Hepatocyte (in vitro differentiated cells): ENCODE measurements around the gene PHACTR1. TPM values are rescaled to one million over a fixed set of nuclear protein-coding genes. Genes with fewer than 3 reads are reported as not detected.

Experiments used
- DNase-seq: peaks from one replicate; pipeline ENCODE4 v3.0.0-alpha.2; 2016; ENCODE audit warnings: low spot score
- H2AFZ ChIP-seq: fragments of 200-600 bp; sonication (generic); 2 replicates; pipeline ENCODE4 v1.6.0; 2016; ENCODE audit warnings: antibody characterized with exemption, mild to moderate bottlenecking
- H3K27ac ChIP-seq: fragments of 200-600 bp; sonication (generic); 2 replicates; pipeline ENCODE4 v1.5.1; 2016; ENCODE audit warnings: mild to moderate bottlenecking
- H3K27me3 ChIP-seq: fragments of 200-600 bp; sonication (generic); 2 replicates; pipeline ENCODE4 v1.6.1; 2016
- H3K36me3 ChIP-seq: fragments of 200-600 bp; sonication (generic); replicated peaks from 2 replicates; pipeline ENCODE4 v1.5.1; 2016; ENCODE audit warnings: low read depth; ENCODE audit not compliant: insufficient read depth
- H3K4me1 ChIP-seq: fragments of 200-600 bp; sonication (generic); 2 replicates; pipeline ENCODE4 v1.5.1; 2016; ENCODE audit warnings: mild to moderate bottlenecking, moderate library complexity; ENCODE audit not compliant: insufficient read depth
- H3K4me2 ChIP-seq: fragments of 200-600 bp; sonication (generic); 2 replicates; pipeline ENCODE4 v1.6.0; 2016
- H3K4me3 ChIP-seq: fragments of 200-600 bp; sonication (generic); 2 replicates; pipeline ENCODE4 v1.5.1; 2016; ENCODE audit warnings: mild to moderate bottlenecking
- H3K79me2 ChIP-seq: fragments of 200-600 bp; sonication (generic); 2 replicates; pipeline ENCODE4 v1.6.0; 2017; ENCODE audit warnings: mild to moderate bottlenecking
- H3K9me2 ChIP-seq: fragments of 200-600 bp; sonication (generic); replicated peaks from 2 replicates; pipeline ENCODE4 v1.6.0; 2017; ENCODE audit warnings: mild to moderate bottlenecking; ENCODE audit not compliant: insufficient read depth
- H3K9me3 ChIP-seq: fragments of 200-600 bp; sonication (generic); 2 replicates; pipeline ENCODE4 v1.5.1; 2016; ENCODE audit warnings: low read depth, mild to moderate bottlenecking
- H4K20me1 ChIP-seq: fragments of 200-600 bp; sonication (generic); 2 replicates; pipeline ENCODE4 v1.6.0; 2016; ENCODE audit warnings: mild to moderate bottlenecking; ENCODE audit not compliant: insufficient read depth, poor library complexity, severe bottlenecking
- CTCF ChIP-seq: fragments of 200-600 bp; sonication (generic); IDR thresholded peaks from 2 replicates; pipeline ENCODE4 v1.5.1; 2016; ENCODE audit warnings: antibody characterized with exemption, mild to moderate bottlenecking; ENCODE audit not compliant: poor library complexity
- EZH2 ChIP-seq: fragments of 200-600 bp; sonication (generic); IDR thresholded peaks from 2 replicates; pipeline ENCODE4 v1.6.1; 2016; ENCODE audit warnings: antibody characterized with exemption, mild to moderate bottlenecking, borderline replicate concordance
- EZH2phosphoT487 ChIP-seq: fragments of 200-600 bp; sonication (generic); IDR thresholded peaks from one replicate; pipeline ENCODE4 v1.6.1; 2018; ENCODE audit warnings: antibody characterized with exemption, mild to moderate bottlenecking, low read depth, moderate library complexity; ENCODE audit not compliant: unreplicated experiment, severe bottlenecking
- WGBS: methylation state at CpG from one replicate; pipeline ENCODE4 v1.1.6; 2016; ENCODE audit warnings: low lambda C conversion rate; ENCODE audit errors: missing lambda C conversion rate; 5-methylcytosine and 5-hydroxymethylcytosine counted together
- polyA plus RNA-seq: library from polyadenylated mRNA; unstranded; fragments of >200 nt; fragmentation: Nextera tagmentation; extraction: Ambion mirVana; gene quantifications from 2 replicates; pipeline ENCODE4 v1.2.1, GENCODE V29; 2016
- total RNA-seq: library from RNA; depleted of rRNA; stranded (reverse); fragments of >200 nt; gene quantifications from 2 replicates; pipeline ENCODE4 v1.2.3, GENCODE V29; 2014

The PHACTR1 gene
- total RNA-seq (2.8 and 4.3 TPM in 2 replicates), polyA plus RNA-seq (3.0 and 6.1 TPM in 2 replicates)

GRCh38 chr6:12716298-12716916 is at the start of gene PHACTR1:
TSS of gene PHACTR1 (plus strand) at chr6:12716767.
- no peaks in the 10 kb centered on the region for H3K9me2 ChIP-seq
- no peak for DNase-seq
- TF ChIP-seq EZH2 (no peak), EZH2phosphoT487 (no peak), CTCF (no peak)
- H3K27me3 ChIP-seq = peaks cover 9% of the 10 kb centered on the region
- peak within 1 kb of the TSS; percentile 36 for H3K4me2 ChIP-seq
- H2AFZ ChIP-seq = no peak within 1 kb of the TSS
- H3K36me3 ChIP-seq = no peaks in the 10 kb centered on the region
- 88% methylated on average over 10 of the region's 10 CpGs for WGBS
- H3K27ac ChIP-seq = no peak within 1 kb of the TSS
- no peaks in the 10 kb centered on the region for H3K4me1 ChIP-seq
- no peaks in the 10 kb centered on the region for H3K9me3 ChIP-seq
- H3K4me3 ChIP-seq = no peak within 1 kb of the TSS
- no peaks in the 10 kb centered on the region for H3K79me2 ChIP-seq
- no peaks in the 10 kb centered on the region for H4K20me1 ChIP-seq

GRCh38 chr6:12666886-12667285 is 49.7 kb upstream of the PHACTR1 start:
- 62% methylated on average over 1 of the region's 1 CpG for WGBS
- no peaks in the 10 kb centered on the region for H3K9me3 ChIP-seq
- no peaks in the 10 kb centered on the region for H3K27me3 ChIP-seq
- H3K79me2 ChIP-seq = no peaks in the 10 kb centered on the region
- H3K36me3 ChIP-seq = no peaks in the 10 kb centered on the region
- no peak overlapping the region for H3K4me2 ChIP-seq
- no peak for DNase-seq
- H3K4me3 ChIP-seq = no peak overlapping the region
- no peak overlapping the region for H3K27ac ChIP-seq
- no peak for TF ChIP-seq EZH2phosphoT487
- no peak for TF ChIP-seq EZH2
- no peak for TF ChIP-seq CTCF
- H3K9me2 ChIP-seq = no peaks in the 10 kb centered on the region
- no peak overlapping the region for H2AFZ ChIP-seq
- no peaks in the 10 kb centered on the region for H3K4me1 ChIP-seq
- H4K20me1 ChIP-seq = no peaks in the 10 kb centered on the region

GRCh38 chr6:12675931-12676330 is 40.6 kb upstream of the PHACTR1 start:
- TF ChIP-seq EZH2phosphoT487 (no peak), EZH2 (no peak), CTCF (no peak)
- H3K27me3 ChIP-seq = peaks cover 3% of the 10 kb centered on the region
- H3K4me2 ChIP-seq = no peak overlapping the region
- no peaks in the 10 kb centered on the region for H3K79me2 ChIP-seq
- H3K9me3 ChIP-seq = no peaks in the 10 kb centered on the region
- no peak overlapping the region for H3K4me3 ChIP-seq
- no peaks in the 10 kb centered on the region for H4K20me1 ChIP-seq
- H3K36me3 ChIP-seq = no peaks in the 10 kb centered on the region
- WGBS = 65% methylated on average over 5 of the region's 5 CpGs
- no peaks in the 10 kb centered on the region for H3K9me2 ChIP-seq
- DNase-seq = no peak
- H3K4me1 ChIP-seq = no peaks in the 10 kb centered on the region
- no peak overlapping the region for H2AFZ ChIP-seq
- no peak overlapping the region for H3K27ac ChIP-seq
